Suprapubic skin (tissue), 4 donors: Measurements from ENCODE around the gene AHDC1. TPM values are rescaled to one million over a fixed set of nuclear protein-coding genes. Genes with fewer than 3 reads are reported as not detected.

Experiments
- DNase-seq, 2 donors: peaks; one replicate each; pipeline ENCODE4 v3.0.0-alpha.2; 2019; ENCODE audit warnings: low spot score in 2 of 2
- H3K27ac ChIP-seq: fragments of 200-600 bp; sonication (generic); one replicate; pipeline ENCODE4 v1.5.1; 2019
- H3K27me3 ChIP-seq: fragments of 200-600 bp; sonication (generic); one replicate; pipeline ENCODE4 v1.5.1; 2019
- H3K36me3 ChIP-seq: fragments of 200-600 bp; sonication (generic); one replicate; pipeline ENCODE4 v1.5.1; 2019
- H3K4me1 ChIP-seq: fragments of 200-600 bp; sonication (generic); one replicate; pipeline ENCODE4 v1.5.1; 2019
- H3K4me3 ChIP-seq: fragments of 200-600 bp; sonication (generic); one replicate; pipeline ENCODE4 v1.5.1; 2019; ENCODE audit warnings: mild to moderate bottlenecking
- H3K9me3 ChIP-seq: fragments of 200-600 bp; sonication (generic); one replicate; pipeline ENCODE4 v1.5.1; 2019
- EP300 ChIP-seq: sonication (generic); formaldehyde crosslinking; IDR thresholded peaks from one replicate; pipeline ENCODE4 v1.6.1; 2017; ENCODE audit warnings: antibody characterized with exemption
- POLR2A ChIP-seq, 2 donors: fragments of 450-650 bp; IDR thresholded peaks; one replicate each; pipeline ENCODE4 v1.6.1; 2017; ENCODE audit warnings: antibody characterized with exemption in 2 of 2, mild to moderate bottlenecking in 2 of 2, moderate library complexity in 2 of 2
- POLR2AphosphoS5 ChIP-seq, 3 donors: sonication (generic); formaldehyde crosslinking; IDR thresholded peaks; one replicate each; pipeline ENCODE4 v1.6.1; 2017; ENCODE audit warnings: antibody characterized with exemption in 3 of 3
- WGBS: methylation state at CpG from one replicate; pipeline ENCODE4 v1.1.5; 2018; 5-methylcytosine and 5-hydroxymethylcytosine counted together
- total RNA-seq, 4 donors: library from RNA; depleted of rRNA; stranded (reverse); fragments of >200 nt; gene quantifications; one replicate each; pipeline ENCODE4 v1.1.0, GENCODE V29; 2016
- TF ChIP-seq, protein P1 (sequence below), 2 donors: fragments of 200-600 bp in 1 of 2; fragments of 450-650 bp in 1 of 2; sonication (generic) in 1 of 2; IDR thresholded peaks; one replicate each; pipeline ENCODE4 v1.5.1; 2016 to 2019; ENCODE audit warnings: antibody characterized with exemption in 2 of 2, mild to moderate bottlenecking in 1 of 2, moderate library complexity in 1 of 2

Gene AHDC1
- total RNA-seq, 4 donors from 2014 or later, result 46.7 to 103 (median 60.1) TPM

- H3K27ac ChIP-seq, result no peak overlapping the region
- H3K9me3 ChIP-seq, result no peaks in the 10 kb centered on the region
- H3K4me1 ChIP-seq, result peaks cover 24% of the 10 kb centered on the region
- no peak overlapping the region for H3K4me3 ChIP-seq
- DNase-seq, result no peak
- TF ChIP-seq, protein P1, sequence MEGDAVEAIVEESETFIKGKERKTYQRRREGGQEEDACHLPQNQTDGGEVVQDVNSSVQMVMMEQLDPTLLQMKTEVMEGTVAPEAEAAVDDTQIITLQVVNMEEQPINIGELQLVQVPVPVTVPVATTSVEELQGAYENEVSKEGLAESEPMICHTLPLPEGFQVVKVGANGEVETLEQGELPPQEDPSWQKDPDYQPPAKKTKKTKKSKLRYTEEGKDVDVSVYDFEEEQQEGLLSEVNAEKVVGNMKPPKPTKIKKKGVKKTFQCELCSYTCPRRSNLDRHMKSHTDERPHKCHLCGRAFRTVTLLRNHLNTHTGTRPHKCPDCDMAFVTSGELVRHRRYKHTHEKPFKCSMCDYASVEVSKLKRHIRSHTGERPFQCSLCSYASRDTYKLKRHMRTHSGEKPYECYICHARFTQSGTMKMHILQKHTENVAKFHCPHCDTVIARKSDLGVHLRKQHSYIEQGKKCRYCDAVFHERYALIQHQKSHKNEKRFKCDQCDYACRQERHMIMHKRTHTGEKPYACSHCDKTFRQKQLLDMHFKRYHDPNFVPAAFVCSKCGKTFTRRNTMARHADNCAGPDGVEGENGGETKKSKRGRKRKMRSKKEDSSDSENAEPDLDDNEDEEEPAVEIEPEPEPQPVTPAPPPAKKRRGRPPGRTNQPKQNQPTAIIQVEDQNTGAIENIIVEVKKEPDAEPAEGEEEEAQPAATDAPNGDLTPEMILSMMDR (IDR thresholded peaks at IDR 0.05), result no peak
- TF ChIP-seq EP300 (no peak), POLR2AphosphoS5 (IDR thresholded peaks at IDR 0.05) (no peak), POLR2A (IDR thresholded peaks at IDR 0.05) (no peak)
- 87% methylated on average over 37 of the region's 38 CpGs for WGBS
- H3K36me3 ChIP-seq, result peaks cover 60% of the 10 kb centered on the region
- no peaks in the 10 kb centered on the region for H3K27me3 ChIP-seq
Observed at GRCh38 chr1:27549807-27550408, 54.0 kb downstream of the AHDC1 start.

GRCh38 chr1:27548858-27549719 is 54.9 kb downstream of the AHDC1 start:
- 88% methylated on average over 23 of the region's 45 CpGs for WGBS
- Histone ChIP-seq H3K36me3 (peaks cover 60% of the 10 kb centered on the region), H3K4me1 (peaks cover 25% of the 10 kb centered on the region), H3K27me3 (no peaks in the 10 kb centered on the region), H3K9me3 (no peaks in the 10 kb centered on the region), H3K27ac (no peak overlapping the region), H3K4me3 (no peak overlapping the region)
- TF ChIP-seq POLR2A (IDR thresholded peaks at IDR 0.05), result no peak
- TF ChIP-seq, protein P1 (IDR thresholded peaks at IDR 0.05), result no peak
- TF ChIP-seq EP300, result no peak
- TF ChIP-seq POLR2AphosphoS5 (IDR thresholded peaks at IDR 0.05), result no peak
- no peak for DNase-seq

GRCh38 chr1:27548136-27548853 is 55.6 kb downstream of the AHDC1 start:
- 88% methylated on average over 16 of the region's 39 CpGs for WGBS
- Histone ChIP-seq H3K4me3 (no peak overlapping the region), H3K36me3 (peaks cover 60% of the 10 kb centered on the region), H3K9me3 (no peaks in the 10 kb centered on the region), H3K27me3 (no peaks in the 10 kb centered on the region), H3K27ac (no peak overlapping the region), H3K4me1 (peaks cover 33% of the 10 kb centered on the region)
- TF ChIP-seq POLR2A (IDR thresholded peaks at IDR 0.05), result no peak
- no peak for TF ChIP-seq POLR2AphosphoS5 (IDR thresholded peaks at IDR 0.05)
- TF ChIP-seq, protein P1 (IDR thresholded peaks at IDR 0.05), result no peak
- TF ChIP-seq EP300, result no peak
- DNase-seq, result no peak

DNA sequence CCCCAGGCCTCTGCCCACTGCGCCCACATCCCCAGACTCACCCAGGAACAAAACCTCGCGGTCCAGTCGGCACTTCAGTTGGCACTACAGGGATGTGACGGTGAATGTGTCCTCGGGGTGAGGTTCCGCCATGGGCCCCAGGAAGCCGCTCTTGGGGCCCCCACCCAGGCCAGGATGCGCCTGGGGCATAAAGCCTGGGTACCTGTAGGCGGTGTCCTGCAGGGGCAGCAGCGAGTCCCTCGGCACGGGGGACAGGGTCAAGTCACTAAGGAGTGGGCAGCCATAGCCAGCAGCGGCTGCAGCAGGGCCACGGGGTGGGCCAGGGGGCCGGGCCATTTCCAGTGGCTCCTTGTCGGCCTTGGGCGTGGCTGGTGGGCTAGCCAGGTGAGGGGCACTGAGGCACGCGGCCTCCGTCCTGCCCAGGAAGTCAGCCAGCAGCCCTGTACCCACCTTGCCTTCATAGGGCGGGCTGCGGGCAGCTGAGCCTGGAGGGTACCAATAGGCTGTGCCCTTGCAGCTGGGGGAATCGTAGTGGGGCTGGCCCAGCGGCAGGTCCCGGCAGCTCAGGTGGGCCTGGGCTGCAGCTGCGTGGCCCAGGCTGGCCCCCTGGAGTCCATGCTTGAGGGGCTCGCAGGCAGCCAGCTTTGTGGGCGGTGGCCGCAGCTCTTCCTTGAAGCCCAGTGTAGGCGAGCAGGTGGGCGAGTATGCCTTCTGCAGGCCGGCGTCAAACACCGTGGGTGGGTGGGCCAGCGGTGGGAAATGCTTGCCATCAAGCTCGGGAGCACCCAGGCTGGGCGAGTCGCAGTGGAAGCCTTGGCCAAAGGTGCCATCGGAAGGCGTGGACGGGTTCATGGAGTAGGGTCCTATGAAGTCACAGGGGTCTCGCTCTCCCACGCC is 56.5 kb downstream of the AHDC1 start:
- TF ChIP-seq EP300 (no peak), POLR2A (IDR thresholded peaks at IDR 0.05) (no peak), POLR2AphosphoS5 (IDR thresholded peaks at IDR 0.05) (no peak)
- TF ChIP-seq, protein P1 (IDR thresholded peaks at IDR 0.05), result no peak
- DNase-seq, result no peak
- no peaks in the 10 kb centered on the region for H3K27me3 ChIP-seq
- H3K9me3 ChIP-seq, result no peaks in the 10 kb centered on the region
- no peak overlapping the region for H3K27ac ChIP-seq
- H3K36me3 ChIP-seq, result peaks cover 54% of the 10 kb centered on the region
- no peak overlapping the region for H3K4me3 ChIP-seq
- peaks cover 41% of the 10 kb centered on the region for H3K4me1 ChIP-seq
- WGBS, result 88% methylated on average over 22 of the region's 44 CpGs
